ENCODE data around the gene CRLF1.

GRCh38 chr19:18636183-18636968, 29.8 kb upstream of the CRLF1 start:
- no peak for TF ChIP-seq CTCF (tag by site-specific recombination; IDR thresholded peaks at IDR 0.05)
- no peak for TF ChIP-seq YY1 (tag by site-specific recombination; IDR thresholded peaks at IDR 0.05)
- TF ChIP-seq MZF1 (tag by site-specific recombination; IDR thresholded peaks at IDR 0.05; ENCODE audit: borderline replicate concordance), result no peak
- TF ChIP-seq ZBTB20 (tag by site-specific recombination; IDR thresholded peaks at IDR 0.05), result no peak
- no peak for TF ChIP-seq SCRT2 (tag by site-specific recombination; IDR thresholded peaks at IDR 0.05)
- TF ChIP-seq, protein P1, sequence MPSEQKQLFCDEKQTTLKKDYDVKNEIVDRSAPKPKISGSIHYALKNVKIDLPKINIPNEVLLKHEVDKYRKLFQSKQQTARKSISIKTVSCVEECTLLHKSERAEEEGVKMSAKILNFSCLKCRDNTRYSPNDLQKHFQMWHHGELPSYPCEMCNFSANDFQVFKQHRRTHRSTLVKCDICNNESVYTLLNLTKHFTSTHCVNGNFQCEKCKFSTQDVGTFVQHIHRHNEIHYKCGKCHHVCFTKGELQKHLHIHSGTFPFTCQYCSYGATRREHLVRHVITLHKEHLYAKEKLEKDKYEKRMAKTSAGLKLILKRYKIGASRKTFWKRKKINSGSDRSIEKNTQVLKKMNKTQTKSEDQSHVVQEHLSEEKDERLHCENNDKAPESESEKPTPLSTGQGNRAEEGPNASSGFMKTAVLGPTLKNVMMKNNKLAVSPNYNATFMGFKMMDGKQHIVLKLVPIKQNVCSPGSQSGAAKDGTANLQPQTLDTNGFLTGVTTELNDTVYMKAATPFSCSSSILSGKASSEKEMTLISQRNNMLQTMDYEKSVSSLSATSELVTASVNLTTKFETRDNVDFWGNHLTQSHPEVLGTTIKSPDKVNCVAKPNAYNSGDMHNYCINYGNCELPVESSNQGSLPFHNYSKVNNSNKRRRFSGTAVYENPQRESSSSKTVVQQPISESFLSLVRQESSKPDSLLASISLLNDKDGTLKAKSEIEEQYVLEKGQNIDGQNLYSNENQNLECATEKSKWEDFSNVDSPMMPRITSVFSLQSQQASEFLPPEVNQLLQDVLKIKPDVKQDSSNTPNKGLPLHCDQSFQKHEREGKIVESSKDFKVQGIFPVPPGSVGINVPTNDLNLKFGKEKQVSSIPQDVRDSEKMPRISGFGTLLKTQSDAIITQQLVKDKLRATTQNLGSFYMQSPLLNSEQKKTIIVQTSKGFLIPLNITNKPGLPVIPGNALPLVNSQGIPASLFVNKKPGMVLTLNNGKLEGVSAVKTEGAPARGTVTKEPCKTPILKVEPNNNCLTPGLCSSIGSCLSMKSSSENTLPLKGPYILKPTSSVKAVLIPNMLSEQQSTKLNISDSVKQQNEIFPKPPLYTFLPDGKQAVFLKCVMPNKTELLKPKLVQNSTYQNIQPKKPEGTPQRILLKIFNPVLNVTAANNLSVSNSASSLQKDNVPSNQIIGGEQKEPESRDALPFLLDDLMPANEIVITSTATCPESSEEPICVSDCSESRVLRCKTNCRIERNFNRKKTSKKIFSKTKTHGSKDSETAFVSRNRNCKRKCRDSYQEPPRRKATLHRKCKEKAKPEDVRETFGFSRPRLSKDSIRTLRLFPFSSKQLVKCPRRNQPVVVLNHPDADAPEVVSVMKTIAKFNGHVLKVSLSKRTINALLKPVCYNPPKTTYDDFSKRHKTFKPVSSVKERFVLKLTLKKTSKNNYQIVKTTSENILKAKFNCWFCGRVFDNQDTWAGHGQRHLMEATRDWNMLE (tag by site-specific recombination; conservative IDR thresholded peaks at IDR 0.05; ENCODE audit: low read depth), result no peak
- no peak for TF ChIP-seq ZNF549 (tag by site-specific recombination; IDR thresholded peaks at IDR 0.05)
- TF ChIP-seq ZNF184 (tag by site-specific recombination; IDR thresholded peaks at IDR 0.05), result no peak
- TF ChIP-seq ZNF654 (tag by site-specific recombination; IDR thresholded peaks at IDR 0.05; ENCODE audit: low read depth), result no peak
- TF ChIP-seq HOXA7 (CRISPR knock-in tag; IDR thresholded peaks at IDR 0.05; ENCODE audit: borderline replicate concordance), result no peak
